Bronchial smooth muscle cell (primary cell): ENCODE data around the gene USP35. TPM values are rescaled to one million over a fixed set of nuclear protein-coding genes. Genes with fewer than 3 reads are reported as not detected.

Experiments
- total RNA-seq: library from RNA; depleted of rRNA; stranded (reverse); fragments of >200 nt; gene quantifications from 2 replicates; pipeline ENCODE4 v1.2.1, GENCODE V29; 2014

USP35 gene
- 13.7 and 14.3 TPM in 2 replicates for total RNA-seq

DNA sequence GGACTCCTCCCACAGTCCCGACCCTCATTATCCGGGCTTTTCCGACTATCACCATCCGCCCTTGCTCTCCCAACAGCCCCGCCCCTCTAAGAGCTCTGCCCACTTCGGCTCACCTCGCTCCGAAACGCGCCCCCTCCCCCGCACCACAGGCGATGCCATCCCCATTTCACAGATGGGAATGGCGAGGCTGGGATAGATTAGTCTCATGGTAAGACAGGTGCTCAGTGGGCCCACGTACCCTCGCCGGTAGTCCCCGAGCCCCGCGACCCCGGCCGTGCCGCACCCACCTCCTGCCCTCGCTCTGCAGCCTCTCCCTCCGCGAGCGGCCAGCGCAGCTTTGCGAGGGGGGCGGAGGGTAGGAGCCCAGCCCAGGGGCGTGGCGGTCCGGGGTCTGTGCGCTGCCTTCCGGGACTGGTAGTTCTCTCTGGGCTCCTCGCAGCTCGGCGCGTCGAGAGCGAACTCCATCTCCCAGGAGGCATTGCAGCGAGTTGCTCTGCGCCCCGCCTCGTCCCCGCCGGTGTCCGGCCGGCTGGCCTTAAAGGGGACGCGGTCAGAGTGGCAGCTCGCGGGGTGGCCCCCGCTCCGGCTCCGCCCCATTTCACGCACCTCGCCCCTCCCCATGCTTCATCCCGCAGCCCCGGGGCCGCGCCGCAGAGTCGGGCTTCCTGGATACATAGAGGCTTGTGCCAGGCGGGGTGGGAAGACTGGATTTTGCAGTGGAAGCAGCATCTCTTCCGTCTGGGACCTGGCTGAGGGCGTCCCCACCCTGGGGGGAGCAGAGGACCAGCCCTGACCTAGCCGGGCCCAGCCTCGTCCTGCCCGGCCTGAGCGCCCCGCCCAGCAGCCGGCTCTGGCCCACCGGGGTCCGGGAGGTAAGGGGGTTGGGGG is at the start of gene USP35, which contains the start of gene KCTD21:
Gene USP35, plus strand, starts transcription at position 634 of the 888 bp plus-strand sequence. CDS start 7,327 bp downstream, outside the sequence.
Gene KCTD21, minus strand, starts transcription at position 341 of the 888 bp plus-strand sequence. CDS start 14,072 bp downstream, outside the sequence.

GRCh38 chr11:78139422-78140391 is 49.0 kb upstream of the USP35 start, which contains the start of gene ALG8:
Gene ALG8 (minus strand): TSS chr11:78139626. CDS start chr11:78139588, 38 bp downstream.

Other genes with a start within 250 kb of the USP35 start
- gene INTS4, start 194.3 kb upstream of the USP35 start, total RNA-seq: 24.7 and 32.1 TPM in 2 replicates
- 0.32 and 0.43 TPM in 2 replicates for gene KCTD14, start 165.6 kb upstream of the USP35 start, total RNA-seq
- 0.09 TPM in 1 of 2 replicates, not detected in the other for gene THRSP, start 125.1 kb upstream of the USP35 start, total RNA-seq
- 83.1 and 85.3 TPM in 2 replicates for gene NDUFC2, start 109.1 kb upstream of the USP35 start, total RNA-seq
- gene ALG8, start 49.3 kb upstream of the USP35 start, total RNA-seq: 21.7 and 35.3 TPM in 2 replicates
- gene KCTD21, start 293 bp upstream of the USP35 start, total RNA-seq: 7.4 and 21.0 TPM in 2 replicates
- gene GAB2, start 228.9 kb downstream of the USP35 start, total RNA-seq: 4.9 and 14.1 TPM in 2 replicates